ENCODE measurements around the gene PNLIPRP2. TPM values are rescaled to one million over a fixed set of nuclear protein-coding genes. Genes with fewer than 3 reads are reported as not detected.

PNLIPRP2 gene
- total and polyA plus RNA-seq, 2 of the 8 experiments (the other 6 are each of a cell fraction or from before 2014, with no cell fraction given): 0.11 TPM; not detected in 1

- TF ChIP-seq ATF3 (IDR thresholded peaks at IDR 0.05; ENCODE audit: insufficient read depth, low read depth, low read length) (no peak), KDM1A (IDR thresholded peaks at IDR 0.05; ENCODE audit: borderline replicate concordance, low read length) (no peak), KDM5A (IDR thresholded peaks at IDR 0.05; ENCODE audit: low read length) (no peak)
These were observed 27.5 kb upstream of the PNLIPRP2 start (continued) for GRCh38 chr10:116593139-116593740.
